ENCODE results near the gene RPS6KA3. TPM values are rescaled to one million over a fixed set of nuclear protein-coding genes. Genes with fewer than 3 reads are reported as not detected.

Gene RPS6KA3
- total RNA-seq, 1 donor from 2014 or later = 57.4 TPM

DNA sequence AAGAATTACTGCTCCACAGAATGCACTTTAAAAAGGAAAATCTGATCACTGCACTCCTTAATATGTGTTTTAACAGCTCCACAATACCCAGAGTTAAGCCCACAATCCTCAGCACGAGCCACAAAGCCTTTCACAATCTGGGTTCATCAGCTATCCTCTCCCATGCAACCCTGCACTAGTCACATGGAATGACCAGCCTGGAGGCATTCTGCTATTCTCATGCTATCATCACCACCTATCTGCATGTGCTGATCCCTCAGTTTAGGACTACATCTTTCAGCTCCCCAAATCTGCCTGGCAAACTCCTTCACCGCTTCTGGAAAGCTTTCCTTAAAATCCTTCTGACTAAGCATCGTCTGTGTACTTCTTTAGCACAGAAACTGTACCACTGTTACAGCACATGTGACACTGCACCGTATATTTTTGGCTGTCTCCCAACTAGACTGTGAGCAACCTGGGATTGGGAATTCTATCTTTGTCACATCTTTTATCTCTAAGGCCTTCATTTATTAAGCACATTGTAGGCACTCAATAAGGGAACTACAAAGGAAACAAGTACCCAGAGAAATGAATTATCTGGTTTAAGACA is 106.8 kb downstream of the RPS6KA3 start:
- H3K27ac Mint-ChIP-seq = no peak overlapping the region
- H3K4me3 Mint-ChIP-seq = no peak overlapping the region
- no peaks in the 10 kb centered on the region for H3K4me1 Mint-ChIP-seq (ENCODE audit: unreplicated experiment)
- DNase-seq (ENCODE audit: extremely low spot score, unreplicated experiment) = no peak
- H3K27me3 Mint-ChIP-seq = no peaks in the 10 kb centered on the region
- no peaks in the 10 kb centered on the region for H3K9me3 Mint-ChIP-seq
- peaks cover 20% of the 10 kb centered on the region for H3K36me3 Mint-ChIP-seq
- TF ChIP-seq, protein P1, sequence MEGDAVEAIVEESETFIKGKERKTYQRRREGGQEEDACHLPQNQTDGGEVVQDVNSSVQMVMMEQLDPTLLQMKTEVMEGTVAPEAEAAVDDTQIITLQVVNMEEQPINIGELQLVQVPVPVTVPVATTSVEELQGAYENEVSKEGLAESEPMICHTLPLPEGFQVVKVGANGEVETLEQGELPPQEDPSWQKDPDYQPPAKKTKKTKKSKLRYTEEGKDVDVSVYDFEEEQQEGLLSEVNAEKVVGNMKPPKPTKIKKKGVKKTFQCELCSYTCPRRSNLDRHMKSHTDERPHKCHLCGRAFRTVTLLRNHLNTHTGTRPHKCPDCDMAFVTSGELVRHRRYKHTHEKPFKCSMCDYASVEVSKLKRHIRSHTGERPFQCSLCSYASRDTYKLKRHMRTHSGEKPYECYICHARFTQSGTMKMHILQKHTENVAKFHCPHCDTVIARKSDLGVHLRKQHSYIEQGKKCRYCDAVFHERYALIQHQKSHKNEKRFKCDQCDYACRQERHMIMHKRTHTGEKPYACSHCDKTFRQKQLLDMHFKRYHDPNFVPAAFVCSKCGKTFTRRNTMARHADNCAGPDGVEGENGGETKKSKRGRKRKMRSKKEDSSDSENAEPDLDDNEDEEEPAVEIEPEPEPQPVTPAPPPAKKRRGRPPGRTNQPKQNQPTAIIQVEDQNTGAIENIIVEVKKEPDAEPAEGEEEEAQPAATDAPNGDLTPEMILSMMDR (conservative IDR thresholded peaks at IDR 0.05) = no peak

GRCh38 chrX:20151689-20152088 is 115.0 kb downstream of the RPS6KA3 start:
- H3K9me3 Mint-ChIP-seq = no peaks in the 10 kb centered on the region

GRCh38 chrX:20149326-20149725 is 117.4 kb downstream of the RPS6KA3 start:
- TF ChIP-seq, protein P1 (conservative IDR thresholded peaks at IDR 0.05) = no peak
- no peak for DNase-seq (ENCODE audit: extremely low spot score, unreplicated experiment)
- H3K27me3 Mint-ChIP-seq = no peaks in the 10 kb centered on the region
- no peak overlapping the region for H3K4me3 Mint-ChIP-seq
- H3K36me3 Mint-ChIP-seq = peaks cover 4% of the 10 kb centered on the region
- no peaks in the 10 kb centered on the region for H3K4me1 Mint-ChIP-seq (ENCODE audit: unreplicated experiment)
- no peak overlapping the region for H3K27ac Mint-ChIP-seq
- H3K9me3 Mint-ChIP-seq = no peaks in the 10 kb centered on the region

More at GRCh38 chrX:20151689-20152088, 115.0 kb downstream of the RPS6KA3 start:
- Mint-ChIP-seq H3K27me3 (no peaks in the 10 kb centered on the region), H3K36me3 (peaks cover 7% of the 10 kb centered on the region), H3K4me1 (ENCODE audit: unreplicated experiment) (no peaks in the 10 kb centered on the region), H3K27ac (no peak overlapping the region), H3K4me3 (no peak overlapping the region)
- DNase-seq (ENCODE audit: extremely low spot score, unreplicated experiment) = no peak
- TF ChIP-seq, protein P1 (conservative IDR thresholded peaks at IDR 0.05) = no peak

DNA sequence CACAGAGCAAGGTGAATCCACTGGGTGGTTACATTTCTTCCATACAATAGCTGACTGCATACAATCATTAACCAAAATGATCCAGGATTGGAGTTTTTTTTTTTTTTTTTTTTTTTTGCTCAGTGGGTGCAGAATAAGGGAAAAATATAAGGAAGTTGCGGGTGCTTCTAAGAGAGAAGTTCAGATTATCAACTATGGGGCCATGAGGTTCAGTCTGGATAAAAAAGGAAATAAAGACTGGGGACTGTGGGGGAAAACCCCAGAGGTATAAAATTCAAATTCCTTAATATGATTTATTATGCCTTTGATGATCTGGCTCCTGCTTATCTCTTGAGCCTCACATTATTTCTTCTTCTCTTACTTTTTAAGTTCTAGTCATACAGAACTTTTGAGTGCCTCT is 119.1 kb downstream of the RPS6KA3 start:
- TF ChIP-seq, protein P1 (conservative IDR thresholded peaks at IDR 0.05) = no peak
- Mint-ChIP-seq H3K36me3 (peaks cover under 1% of the 10 kb centered on the region), H3K9me3 (no peaks in the 10 kb centered on the region), H3K27me3 (no peaks in the 10 kb centered on the region), H3K4me3 (no peak overlapping the region), H3K4me1 (ENCODE audit: unreplicated experiment) (no peaks in the 10 kb centered on the region), H3K27ac (no peak overlapping the region)
- no peak for DNase-seq (ENCODE audit: extremely low spot score, unreplicated experiment)

DNA sequence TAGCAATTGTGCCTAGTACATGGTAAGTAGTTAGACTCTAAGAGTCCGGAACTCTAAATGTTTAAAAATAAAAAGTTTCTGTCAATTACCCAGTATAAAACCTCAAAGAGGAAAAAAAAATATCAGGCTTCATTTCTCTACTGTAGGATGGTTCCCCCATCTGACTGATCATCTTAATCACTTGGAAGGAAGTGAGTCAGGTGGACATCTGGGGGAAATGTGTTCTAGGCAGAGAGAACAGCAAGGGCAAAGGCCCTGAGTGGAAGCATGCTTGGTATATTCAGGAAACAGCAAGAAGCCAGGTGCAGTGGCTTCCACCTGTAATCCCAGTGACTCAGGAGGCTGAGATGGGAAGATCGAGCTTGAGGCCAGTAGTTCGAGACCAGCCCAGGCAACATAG is 122.2 kb downstream of the RPS6KA3 start:
- no peaks in the 10 kb centered on the region for H3K36me3 Mint-ChIP-seq
- DNase-seq (ENCODE audit: extremely low spot score, unreplicated experiment) = no peak
- TF ChIP-seq, protein P1 (conservative IDR thresholded peaks at IDR 0.05) = no peak
- H3K4me1 Mint-ChIP-seq (ENCODE audit: unreplicated experiment) = peaks cover 5% of the 10 kb centered on the region
- no peaks in the 10 kb centered on the region for H3K9me3 Mint-ChIP-seq
- no peak overlapping the region for H3K27ac Mint-ChIP-seq
- H3K27me3 Mint-ChIP-seq = no peaks in the 10 kb centered on the region
- no peak overlapping the region for H3K4me3 Mint-ChIP-seq
